Neural cell (in vitro differentiated cells): ENCODE results near the gene MLLT6. TPM values are rescaled to one million over a fixed set of nuclear protein-coding genes. Genes with fewer than 3 reads are reported as not detected.

Experiments
- H2AFZ ChIP-seq: fragments of 200-600, 300-800 bp; sonication (generic), shearing (Covaris generic); 2 replicates; pipeline ENCODE4 v1.6.0; 2014; ENCODE audit warnings: low read depth, mild to moderate bottlenecking, antibody characterized with exemption, low read length, moderate library complexity
- H3F3A ChIP-seq: fragments of 200-600 bp; shearing (Covaris generic); 2 replicates; pipeline ENCODE4 v1.6.1; 2016; ENCODE audit warnings: mild to moderate bottlenecking, moderate library complexity, mixed read lengths, antibody characterized with exemption, low read length; ENCODE audit not compliant: insufficient read depth, poor library complexity, severe bottlenecking
- H3K27ac ChIP-seq: fragments of 200-600, 300-800 bp; sonication (generic), shearing (Covaris generic); 2 replicates; pipeline ENCODE4 v1.5.1; 2014; ENCODE audit warnings: mild to moderate bottlenecking, low read length, moderate library complexity
- H3K27me3 ChIP-seq: fragments of 300-800, 200-600 bp; sonication (generic), shearing (Covaris generic); 2 replicates; pipeline ENCODE4 v1.6.0; 2014; ENCODE audit warnings: mild to moderate bottlenecking, low read depth, low read length, moderate library complexity; ENCODE audit not compliant: insufficient read depth
- H3K36me3 ChIP-seq: fragments of 300-800, 200-600 bp; sonication (generic), shearing (Covaris generic); 2 replicates; pipeline ENCODE4 v1.5.1; 2014; ENCODE audit warnings: mild to moderate bottlenecking, antibody characterized with exemption, low read length, moderate library complexity; ENCODE audit not compliant: insufficient read depth
- H3K4me2 ChIP-seq: fragments of 300-800, 200-600 bp; sonication (generic), shearing (Covaris generic); 2 replicates; pipeline ENCODE4 v1.6.0; 2014; ENCODE audit warnings: mild to moderate bottlenecking, low read length
- H3K4me3 ChIP-seq: fragments of 300-800, 200-600 bp; sonication (generic), shearing (Covaris generic); 2 replicates; pipeline ENCODE4 v1.5.1; 2014; ENCODE audit warnings: mild to moderate bottlenecking, low read length, moderate library complexity
- H3K79me2 ChIP-seq: fragments of 200-600 bp; shearing (Covaris generic); replicated peaks from 2 replicates; pipeline ENCODE4 v1.6.0; 2014; ENCODE audit warnings: mild to moderate bottlenecking, low read length, moderate library complexity; ENCODE audit not compliant: insufficient read depth
- H3K9ac ChIP-seq: fragments of 300-800, 200-600 bp; sonication (generic), shearing (Covaris generic); 2 replicates; pipeline ENCODE4 v1.6.1; 2016; ENCODE audit warnings: mild to moderate bottlenecking, low read length, mixed read lengths
- H3K9me2 ChIP-seq: fragments of 200-600 bp; shearing (Covaris generic); 2 replicates; pipeline ENCODE4 v1.6.1; 2016; ENCODE audit warnings: mild to moderate bottlenecking, low read length, mixed read lengths; ENCODE audit not compliant: insufficient read depth
- H3K9me3 ChIP-seq: fragments of 200-600, 300-800 bp; sonication (generic), shearing (Covaris generic); 2 replicates; pipeline ENCODE4 v1.6.1; 2016; ENCODE audit warnings: mild to moderate bottlenecking, mixed run types, low read length, moderate library complexity, mixed read lengths
- H4K20me1 ChIP-seq: fragments of 200-600 bp; shearing (Covaris generic); 2 replicates; pipeline ENCODE4 v1.6.1; 2016; ENCODE audit warnings: mild to moderate bottlenecking, mixed run types; ENCODE audit not compliant: insufficient read depth
- CTCF ChIP-seq: fragments of 450-650 bp; IDR thresholded peaks from 2 replicates; pipeline ENCODE4 v1.5.1; 2014; ENCODE audit warnings: antibody characterized with exemption, mild to moderate bottlenecking, moderate library complexity; ENCODE audit not compliant: poor library complexity, severe bottlenecking
- EP300 ChIP-seq: fragments of 450-650 bp; conservative IDR thresholded peaks from 2 replicates; pipeline ENCODE4 v1.6.1; 2014; ENCODE audit warnings: antibody characterized with exemption, mild to moderate bottlenecking, moderate library complexity; ENCODE audit not compliant: poor library complexity, severe bottlenecking
- EZH2 ChIP-seq: fragments of 200-600, 300-800 bp; shearing (Covaris generic), sonication (generic); IDR thresholded peaks from 2 replicates; pipeline ENCODE4 v1.6.1; 2014; ENCODE audit warnings: antibody characterized with exemption, low read length, borderline replicate concordance, mild to moderate bottlenecking; ENCODE audit not compliant: insufficient read depth, poor library complexity, severe bottlenecking
- MXI1 ChIP-seq: fragments of 450-650 bp; conservative IDR thresholded peaks from 2 replicates; pipeline ENCODE4 v1.6.1; 2014; ENCODE audit warnings: antibody characterized with exemption, mild to moderate bottlenecking; ENCODE audit not compliant: poor library complexity, severe bottlenecking
- POLR2AphosphoS5 ChIP-seq: IDR thresholded peaks from 2 replicates; pipeline ENCODE4 v1.6.1; 2012
- RAD21 ChIP-seq: fragments of 450-650 bp; conservative IDR thresholded peaks from 2 replicates; pipeline ENCODE4 v1.6.1; 2014; ENCODE audit warnings: antibody characterized with exemption, mild to moderate bottlenecking, moderate library complexity
- REST ChIP-seq: IDR thresholded peaks from 2 replicates; pipeline ENCODE4 v1.6.1; 2012; ENCODE audit warnings: borderline replicate concordance
- SMC3 ChIP-seq: fragments of 450-650 bp; conservative IDR thresholded peaks from 2 replicates; pipeline ENCODE4 v1.6.1; 2014; ENCODE audit warnings: antibody characterized with exemption, mild to moderate bottlenecking, moderate library complexity; ENCODE audit not compliant: poor library complexity
- TAF1 ChIP-seq: IDR thresholded peaks from 2 replicates; pipeline ENCODE4 v1.6.1; 2012; ENCODE audit warnings: low read depth
- polyA plus RNA-seq: library from polyadenylated mRNA; depleted of rRNA; stranded (reverse); fragments of >200 nt; gene quantifications from 2 replicates; pipeline ENCODE4 v1.2.3, GENCODE V29; 2014

Gene MLLT6
- polyA plus RNA-seq, 1 donor from 2014 or later, result 19.7 TPM

DNA sequence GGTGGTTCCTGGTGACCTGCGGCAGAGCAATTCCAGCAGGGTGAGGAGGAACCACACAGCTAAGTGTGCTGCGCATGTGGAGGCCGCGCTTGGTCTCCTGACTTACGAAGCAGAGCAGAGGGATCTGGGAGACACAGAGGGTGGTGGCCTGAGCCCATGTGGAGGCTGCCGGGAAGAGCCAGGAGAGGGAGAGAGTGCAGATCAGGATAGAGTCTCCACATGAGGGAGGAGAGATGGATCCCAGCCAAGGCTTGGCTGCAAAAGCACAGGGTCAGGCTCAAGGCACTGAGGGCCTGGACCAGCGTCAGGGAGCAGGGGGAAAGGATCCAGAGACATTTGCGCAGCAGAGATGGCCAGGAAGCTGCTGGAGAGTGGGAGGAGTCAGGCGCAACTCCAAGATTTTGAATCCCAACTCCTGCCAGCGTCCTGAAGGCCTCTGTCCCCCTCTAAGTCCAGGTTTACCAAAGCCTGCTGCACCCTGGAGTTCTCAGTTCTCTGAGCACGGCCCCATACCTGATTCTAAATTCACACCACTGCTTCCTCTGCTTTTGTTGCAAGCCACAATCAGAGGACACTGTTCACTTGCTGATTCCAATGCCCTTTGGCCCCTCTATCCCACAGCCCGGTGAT, 11.3 kb upstream of the MLLT6 start:
- H4K20me1 ChIP-seq, result no peaks in the 10 kb centered on the region
- no peaks in the 10 kb centered on the region for H3K9me2 ChIP-seq
- H3K4me3 ChIP-seq, result no peak overlapping the region
- no peak overlapping the region for H3K4me2 ChIP-seq
- TF ChIP-seq POLR2AphosphoS5 (no peak), REST (no peak), CTCF (no peak), RAD21 (no peak), SMC3 (no peak), MXI1 (no peak), EP300 (no peak), EZH2 (no peak), TAF1 (no peak)
- H3K27me3 ChIP-seq, result peaks cover 9% of the 10 kb centered on the region
- H3F3A ChIP-seq, result no peaks in the 10 kb centered on the region
- no peaks in the 10 kb centered on the region for H3K79me2 ChIP-seq
- H3K27ac ChIP-seq, result no peak overlapping the region
- no peak overlapping the region for H2AFZ ChIP-seq
- H3K9me3 ChIP-seq, result no peaks in the 10 kb centered on the region
- H3K36me3 ChIP-seq, result no peaks in the 10 kb centered on the region
- no peak overlapping the region for H3K9ac ChIP-seq

DNA sequence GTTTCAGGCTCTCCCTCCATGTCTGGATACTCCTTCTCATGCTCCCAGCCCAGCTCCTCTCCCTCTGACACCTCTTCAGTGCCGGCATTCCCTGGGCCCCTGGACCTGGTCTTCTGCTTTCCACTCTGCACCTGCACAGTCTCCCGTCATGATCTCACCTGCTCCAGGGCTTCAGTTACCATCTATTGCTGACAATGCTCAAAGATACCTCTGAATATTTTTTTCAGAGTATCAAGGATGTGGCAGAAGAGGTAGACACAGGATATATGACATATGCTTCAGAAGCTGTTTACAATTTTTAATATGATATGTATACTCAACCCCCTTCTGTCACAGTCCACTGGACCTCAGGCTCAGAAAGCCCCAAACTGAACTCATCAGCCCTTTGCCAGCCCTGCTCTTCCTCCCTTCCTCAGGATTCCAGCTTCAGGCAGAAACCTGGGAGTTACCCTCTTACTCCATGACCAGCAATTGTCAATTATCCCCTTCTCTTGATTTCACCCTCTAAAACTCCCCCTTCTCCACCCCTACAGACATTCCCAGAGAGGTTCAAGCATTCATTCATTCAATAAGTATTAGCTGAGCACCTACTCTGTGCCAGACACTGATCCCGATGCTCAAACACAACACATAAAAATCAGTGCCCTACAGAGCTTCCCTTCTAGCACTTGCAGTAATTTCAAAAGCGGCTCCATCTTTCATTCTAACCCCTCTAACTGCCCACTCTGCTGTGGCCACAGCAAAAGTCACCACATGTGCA, 7.8 kb upstream of the MLLT6 start:
- no peaks in the 10 kb centered on the region for H3K9me3 ChIP-seq
- no peaks in the 10 kb centered on the region for H3K79me2 ChIP-seq
- TF ChIP-seq EZH2 (no peak), MXI1 (no peak), EP300 (no peak)
- no peaks in the 10 kb centered on the region for H3F3A ChIP-seq
- no peak overlapping the region for H3K4me2 ChIP-seq
- H4K20me1 ChIP-seq, result no peaks in the 10 kb centered on the region
- H3K9ac ChIP-seq, result no peak overlapping the region
- H3K27me3 ChIP-seq, result peaks cover 15% of the 10 kb centered on the region
- H3K27ac ChIP-seq, result no peak overlapping the region
- H3K9me2 ChIP-seq, result no peaks in the 10 kb centered on the region
- H3K36me3 ChIP-seq, result no peaks in the 10 kb centered on the region
- H2AFZ ChIP-seq, result no peak overlapping the region
- no peak overlapping the region for H3K4me3 ChIP-seq
